Dendritic cell treated with granulocyte-macrophage colony-stimulating factor and Interleukin-4, amounts not matched to agents 40 ng/mL and 50 ng/mL, for 4 days (primary cell): ENCODE measurements around the gene CFP.
A peak's percentile ranks its signal among the peaks of the same experiment; 100 is the strongest.

ENCODE experiments used
- H3K27ac Mint-ChIP-seq: one replicate; pipeline ENCODE4 v1.8.0; 2022; ENCODE audit warnings: mild to moderate bottlenecking, mixed read lengths
- H3K27me3 Mint-ChIP-seq: one replicate; pipeline ENCODE4 v1.8.0; 2022; ENCODE audit warnings: mild to moderate bottlenecking, mixed read lengths
- H3K36me3 Mint-ChIP-seq: one replicate; pipeline ENCODE4 v1.8.0; 2022; ENCODE audit warnings: low read depth, mixed read lengths
- H3K4me1 Mint-ChIP-seq: one replicate; pipeline ENCODE4 v1.8.0; 2022; ENCODE audit warnings: low read depth, mixed read lengths
- H3K4me3 Mint-ChIP-seq: one replicate; pipeline ENCODE4 v1.8.0; 2022; ENCODE audit warnings: mild to moderate bottlenecking, moderate library complexity, mixed read lengths
- H3K9me3 Mint-ChIP-seq: one replicate; pipeline ENCODE4 v1.8.0; 2022; ENCODE audit warnings: mixed read lengths
- intact Hi-C: fragments of 100-400 bp; cut with micrococcal nuclease; formaldehyde crosslinking; loops from one replicate; pipeline ENCODE4 v1.15.0; 2022

CFP gene

DNA sequence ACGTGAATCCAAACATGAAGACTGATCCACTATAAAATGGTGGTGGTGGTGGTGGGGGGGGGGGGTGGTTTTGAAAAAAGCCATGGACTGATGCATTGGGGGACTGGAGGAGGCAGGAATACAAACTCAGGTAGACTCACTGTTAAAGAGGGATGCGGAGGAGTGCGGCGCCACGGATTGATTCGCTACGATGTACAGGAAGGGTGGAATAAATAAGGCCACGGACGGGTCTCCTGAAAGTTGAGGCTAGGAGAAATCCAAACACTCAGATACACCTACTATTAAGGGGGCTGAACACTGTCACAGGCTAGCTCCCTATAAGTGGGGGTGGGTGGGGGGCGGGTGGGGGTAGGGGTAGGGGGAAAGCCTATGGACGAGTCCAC, 20.0 kb upstream of the CFP start:
- H3K27me3 Mint-ChIP-seq = no peaks in the 10 kb centered on the region
- no peaks in the 10 kb centered on the region for H3K9me3 Mint-ChIP-seq
- H3K4me1 Mint-ChIP-seq = peaks cover 63% of the 10 kb centered on the region
- peaks cover 85% of the 10 kb centered on the region for H3K36me3 Mint-ChIP-seq
- intact Hi-C loops = loop anchor here (5.0 to 10.0 kb wide), 2 partner anchors 188 to 375 kb away; partner anchors contain the start of gene ZNF81
- H3K27ac Mint-ChIP-seq = peak overlapping the region; percentile 89
- H3K4me3 Mint-ChIP-seq = peak overlapping the region; percentile 81

DNA sequence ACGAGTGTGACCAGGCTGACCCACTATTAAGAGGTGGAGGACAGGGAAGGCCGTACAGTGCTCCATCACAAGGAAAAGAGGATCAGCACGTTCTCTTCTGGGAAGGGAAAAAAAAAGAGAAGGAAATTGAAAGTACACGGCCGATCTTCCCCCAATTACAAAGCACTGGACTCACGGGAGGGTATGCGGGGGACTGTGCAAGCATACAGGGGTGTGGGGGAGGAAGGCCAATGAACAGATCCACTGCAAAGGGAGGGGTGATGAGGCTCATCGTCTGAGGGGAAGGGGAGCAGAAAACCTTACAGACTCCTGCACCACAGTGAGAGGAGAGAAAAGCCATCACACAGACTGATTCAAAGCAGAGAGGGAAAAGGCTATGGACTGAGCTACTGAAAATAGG, 19.5 kb upstream of the CFP start:
- Mint-ChIP-seq H3K4me1 (peaks cover 68% of the 10 kb centered on the region), H3K4me3 (peak overlapping the region; percentile 81), H3K27me3 (no peaks in the 10 kb centered on the region), H3K36me3 (peaks cover 85% of the 10 kb centered on the region), H3K9me3 (no peaks in the 10 kb centered on the region), H3K27ac (peak overlapping the region; percentile 89)
- intact Hi-C loops = no loop called here

- Mint-ChIP-seq H3K27ac (no peak overlapping the region), H3K36me3 (peaks cover 87% of the 10 kb centered on the region), H3K4me1 (peaks cover 76% of the 10 kb centered on the region), H3K4me3 (peak overlapping the region; percentile 8), H3K9me3 (no peaks in the 10 kb centered on the region), H3K27me3 (no peaks in the 10 kb centered on the region)
- intact Hi-C loops = no loop called here
Observed at GRCh38 chrX:47648376-47648775, 18.6 kb upstream of the CFP start.

- intact Hi-C loops = no loop called here
- Mint-ChIP-seq H3K4me1 (peaks cover 65% of the 10 kb centered on the region), H3K27me3 (no peaks in the 10 kb centered on the region), H3K4me3 (no peak overlapping the region), H3K9me3 (no peaks in the 10 kb centered on the region), H3K36me3 (peaks cover 77% of the 10 kb centered on the region), H3K27ac (no peak overlapping the region)
Observed at GRCh38 chrX:47646636-47647035, 16.9 kb upstream of the CFP start.

- H3K27ac Mint-ChIP-seq = no peak overlapping the region
- H3K27me3 Mint-ChIP-seq = no peaks in the 10 kb centered on the region
- H3K4me3 Mint-ChIP-seq = no peak overlapping the region
- H3K36me3 Mint-ChIP-seq = peaks cover 78% of the 10 kb centered on the region
- H3K9me3 Mint-ChIP-seq = no peaks in the 10 kb centered on the region
- H3K4me1 Mint-ChIP-seq = peaks cover 55% of the 10 kb centered on the region
- intact Hi-C loops = no loop called here
Observed at GRCh38 chrX:47645530-47645929, 15.8 kb upstream of the CFP start.

DNA sequence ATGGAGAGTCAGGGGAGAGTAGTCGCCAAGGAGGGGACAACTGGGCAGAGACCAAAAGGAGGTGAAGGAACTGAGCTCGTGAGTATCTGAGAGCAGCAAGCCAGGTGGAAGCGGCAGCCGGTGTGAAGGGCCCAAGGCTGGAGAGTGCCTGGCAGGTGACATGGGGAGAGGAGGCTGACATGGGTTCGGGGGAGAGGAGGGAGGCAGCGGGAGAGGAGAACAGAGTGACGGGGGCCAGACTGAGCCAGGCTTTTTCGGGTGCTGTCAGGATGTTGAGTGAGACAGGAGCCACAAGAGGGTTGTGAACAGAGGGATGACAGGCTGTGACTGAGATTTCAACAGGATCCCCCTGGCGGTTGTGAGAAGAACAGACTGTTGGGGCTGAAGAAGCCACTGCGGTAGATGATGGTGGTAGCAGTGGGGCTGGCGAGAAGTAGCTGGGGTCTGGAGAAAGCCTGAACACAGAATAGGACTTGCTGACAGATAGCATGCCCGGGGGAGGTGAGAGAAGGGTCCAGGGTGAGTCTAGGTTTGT, 14.9 kb upstream of the CFP start:
- Mint-ChIP-seq H3K27ac (peak overlapping the region; percentile 60), H3K4me1 (peaks cover 54% of the 10 kb centered on the region), H3K27me3 (no peaks in the 10 kb centered on the region), H3K4me3 (no peak overlapping the region), H3K36me3 (peaks cover 85% of the 10 kb centered on the region), H3K9me3 (no peaks in the 10 kb centered on the region)
- intact Hi-C loops = no loop called here

DNA sequence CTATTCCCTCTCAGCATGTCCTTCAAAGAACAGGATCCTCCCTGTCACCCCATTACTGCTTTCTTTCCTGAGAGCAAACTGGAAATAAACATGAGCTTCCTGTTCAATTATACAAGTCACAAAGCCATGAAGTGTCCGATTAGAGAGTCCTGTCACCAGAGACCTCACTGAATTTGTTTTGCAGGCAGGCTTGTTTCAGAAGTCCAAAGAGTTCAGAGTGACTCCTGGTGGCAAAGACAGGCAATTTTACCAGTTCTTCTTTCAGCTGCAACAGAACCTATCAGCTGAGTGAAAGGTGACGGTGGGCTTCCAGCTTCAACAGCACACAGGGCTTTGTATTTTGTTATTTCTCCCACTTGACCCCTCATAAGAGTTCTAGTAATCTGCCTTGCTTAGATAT, 14.2 kb upstream of the CFP start:
- intact Hi-C loops = no loop called here
- Mint-ChIP-seq H3K27me3 (no peaks in the 10 kb centered on the region), H3K36me3 (peaks cover 85% of the 10 kb centered on the region), H3K27ac (peak overlapping the region; percentile 60), H3K9me3 (no peaks in the 10 kb centered on the region), H3K4me3 (no peak overlapping the region), H3K4me1 (peaks cover 50% of the 10 kb centered on the region)

DNA sequence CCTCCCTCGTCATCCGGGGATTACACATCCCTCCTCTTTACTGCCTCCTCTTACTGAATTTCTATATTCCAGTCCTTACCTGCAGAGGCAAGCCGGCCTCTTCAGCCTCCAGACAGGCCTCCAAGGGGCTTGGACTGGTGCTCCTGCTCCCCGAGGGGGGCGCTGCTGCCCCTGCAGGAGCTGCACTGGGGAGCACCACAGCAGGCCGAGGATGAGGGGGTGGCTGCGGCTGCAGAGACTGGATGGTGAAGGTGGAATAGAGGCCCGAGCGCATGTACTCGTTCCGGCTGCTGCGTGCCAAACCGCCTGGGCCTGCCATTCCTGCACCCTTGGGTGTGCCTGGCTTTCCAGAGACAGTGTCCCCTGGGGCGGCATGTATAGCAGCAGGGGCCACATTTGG, 9.1 kb upstream of the CFP start:
- intact Hi-C loops = loop anchor here (5.0 kb wide), 1 partner anchor 77 kb away; the partner anchor contains the start of gene ARAF
- H3K36me3 Mint-ChIP-seq = peaks cover 70% of the 10 kb centered on the region
- peak overlapping the region; percentile 48 for H3K4me3 Mint-ChIP-seq
- peaks cover 17% of the 10 kb centered on the region for H3K4me1 Mint-ChIP-seq
- H3K9me3 Mint-ChIP-seq = no peaks in the 10 kb centered on the region
- no peaks in the 10 kb centered on the region for H3K27me3 Mint-ChIP-seq
- H3K27ac Mint-ChIP-seq = peak overlapping the region; percentile 61

GRCh38 chrX:47637546-47638195, 7.9 kb upstream of the CFP start:
- H3K36me3 Mint-ChIP-seq = peaks cover 67% of the 10 kb centered on the region
- intact Hi-C loops = loop anchor here (5.0 kb wide), 1 partner anchor 75 kb away; the partner anchor contains the start of gene ARAF

DNA sequence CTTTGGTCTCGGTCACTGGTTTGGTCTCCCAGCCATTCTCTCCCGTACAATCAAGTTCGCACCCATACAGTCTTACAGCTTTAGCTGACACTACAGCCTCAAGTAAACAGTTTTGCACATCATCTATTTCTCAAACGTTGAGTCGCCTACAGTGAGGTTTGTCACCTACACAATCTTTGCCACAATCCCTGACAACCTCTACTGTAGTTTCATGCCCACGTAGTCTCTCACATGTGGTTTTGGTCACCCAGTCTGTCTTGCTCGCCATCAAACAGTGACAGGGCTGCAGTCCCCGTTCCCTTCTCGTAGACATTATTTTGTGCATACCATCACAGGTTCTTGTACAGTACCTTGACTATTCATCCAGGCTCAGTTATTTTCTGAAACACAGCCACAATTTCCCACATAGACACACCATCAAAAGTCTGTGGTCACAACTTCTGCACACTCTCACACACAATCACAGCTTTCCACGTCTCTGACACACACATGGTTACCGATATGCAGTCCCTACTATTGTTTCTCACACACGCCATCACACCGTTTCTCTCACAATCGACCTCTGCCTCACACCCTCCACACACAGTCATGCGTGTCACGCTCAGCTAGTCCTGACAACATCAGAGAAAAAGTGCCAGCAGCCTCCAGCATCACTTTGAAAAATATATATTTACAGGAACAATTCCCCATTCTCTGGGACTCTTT, 5.3 kb upstream of the CFP start:
- intact Hi-C loops = loop anchor here (5.0 kb wide), 2 partner anchors 53 to 73 kb away; partner anchors contain the start of genes ARAF and TIMP1
- peaks cover 43% of the 10 kb centered on the region for H3K36me3 Mint-ChIP-seq
- no peaks in the 10 kb centered on the region for H3K9me3 Mint-ChIP-seq
- no peak overlapping the region for H3K27ac Mint-ChIP-seq
- H3K27me3 Mint-ChIP-seq = no peaks in the 10 kb centered on the region
- H3K4me3 Mint-ChIP-seq = no peak overlapping the region
- peaks cover 32% of the 10 kb centered on the region for H3K4me1 Mint-ChIP-seq

More at GRCh38 chrX:47637546-47638195, 7.9 kb upstream of the CFP start:
- Mint-ChIP-seq H3K27ac (peak overlapping the region; percentile 61), H3K9me3 (no peaks in the 10 kb centered on the region), H3K4me3 (peak overlapping the region; percentile 77), H3K27me3 (no peaks in the 10 kb centered on the region), H3K4me1 (peaks cover 19% of the 10 kb centered on the region)

DNA sequence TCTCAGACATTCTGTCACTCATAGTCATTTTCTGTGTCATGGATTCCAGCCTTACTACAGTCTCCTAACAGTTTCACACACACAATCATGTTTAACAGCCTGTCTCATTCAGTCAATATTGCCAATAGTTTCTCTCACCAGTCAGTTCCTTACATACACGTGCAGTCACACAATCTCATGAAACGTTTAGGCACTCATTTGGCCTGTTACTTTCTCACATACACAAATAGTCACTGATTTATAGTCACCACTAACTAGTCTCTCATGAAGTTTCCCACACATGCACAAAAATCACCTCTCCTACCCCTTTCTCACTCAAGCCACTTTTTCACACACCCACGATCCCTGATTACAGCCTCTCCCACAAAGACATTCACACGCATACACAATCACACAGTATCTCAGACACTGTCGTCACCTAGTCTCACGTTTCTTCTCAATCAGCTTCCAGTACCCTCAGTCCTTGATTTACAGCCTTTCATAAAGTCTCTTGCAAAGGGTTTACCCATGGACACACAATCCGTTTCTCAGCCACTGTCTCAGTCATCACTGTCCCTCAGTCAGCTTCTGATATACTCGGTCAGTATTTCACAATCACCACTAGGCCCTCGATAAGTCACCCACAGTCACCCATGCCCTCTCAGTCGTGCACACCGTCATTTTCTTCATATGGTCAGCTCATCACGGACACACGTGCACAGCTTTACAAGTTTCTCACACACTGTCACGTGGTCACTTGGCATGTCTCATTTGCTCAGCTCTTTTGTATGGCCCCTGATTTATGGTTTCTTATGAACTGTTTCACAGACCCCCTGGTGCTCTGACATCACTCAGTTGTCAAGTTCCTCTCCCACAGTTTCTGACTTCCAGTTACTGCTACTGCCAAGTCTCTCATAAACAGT, 4.2 kb upstream of the CFP start:
- no peaks in the 10 kb centered on the region for H3K9me3 Mint-ChIP-seq
- H3K36me3 Mint-ChIP-seq = peaks cover 32% of the 10 kb centered on the region
- peaks cover 34% of the 10 kb centered on the region for H3K4me1 Mint-ChIP-seq
- H3K27ac Mint-ChIP-seq = no peak overlapping the region
- H3K4me3 Mint-ChIP-seq = no peak overlapping the region
- H3K27me3 Mint-ChIP-seq = no peaks in the 10 kb centered on the region
- intact Hi-C loops = loop anchor here (5.0 kb wide), 1 partner anchor 52 kb away; the partner anchor contains the start of gene TIMP1

- H3K27me3 Mint-ChIP-seq = no peaks in the 10 kb centered on the region
- H3K36me3 Mint-ChIP-seq = peaks cover 28% of the 10 kb centered on the region
- no peak overlapping the region for H3K4me3 Mint-ChIP-seq
- H3K27ac Mint-ChIP-seq = no peak overlapping the region
- intact Hi-C loops = loop anchor here (5.0 kb wide), 1 partner anchor 50 kb away; the partner anchor contains the start of gene TIMP1
- H3K4me1 Mint-ChIP-seq = peaks cover 35% of the 10 kb centered on the region
- H3K9me3 Mint-ChIP-seq = no peaks in the 10 kb centered on the region
Observed at GRCh38 chrX:47632666-47633065, 2.9 kb upstream of the CFP start.

GRCh38 chrX:47631676-47632075, 1.9 kb upstream of the CFP start:
- no peaks in the 10 kb centered on the region for H3K27me3 Mint-ChIP-seq
- H3K36me3 Mint-ChIP-seq = peaks cover 28% of the 10 kb centered on the region
- intact Hi-C loops = loop anchor here (5.0 kb wide), 1 partner anchor 49 kb away; the partner anchor contains the start of gene TIMP1
- H3K4me3 Mint-ChIP-seq = no peak overlapping the region
- H3K4me1 Mint-ChIP-seq = peaks cover 45% of the 10 kb centered on the region
- no peak overlapping the region for H3K27ac Mint-ChIP-seq
- no peaks in the 10 kb centered on the region for H3K9me3 Mint-ChIP-seq
